ENCODE results near the gene RASD2. TPM values are rescaled to one million over a fixed set of nuclear protein-coding genes. Genes with fewer than 3 reads are reported as not detected.

The RASD2 gene
- total RNA-seq, 4 donors from 2014 or later, result 8.5 to 19.7 (median 13.9) TPM

GRCh38 chr22:35593071-35593890 lies 52.6 kb downstream of the RASD2 start:
- intact Hi-C loops (cut with DNase I; ENCODE audit: low total_unique reads), result no loop called here
- 20 to 45% methylated on average over 1 to 3 of the region's 3 CpGs for WGBS, 2 donors (ENCODE audit: low coverage in 1 of 2)
- no peaks in the 10 kb centered on the region for H3K9me3 ChIP-seq
- no peak overlapping the region for H3K4me3 ChIP-seq
- in situ Hi-C loops (cut with MboI; ENCODE audit: low pct_ligation_motif_present in 1 of 4, low pct_unique_long_range_greater_than_20kb in 1 of 4, low sequenced_read_pairs in 3 of 4), result no loop called here
- H3K27me3 ChIP-seq, result no peaks in the 10 kb centered on the region
- no peaks in the 10 kb centered on the region for H3K36me3 ChIP-seq
- TF ChIP-seq POLR2AphosphoS5 (IDR thresholded peaks at IDR 0.05), result no peak
- TF ChIP-seq POLR2A (IDR thresholded peaks at IDR 0.05), result no peak
- no peak for DNase-seq
- peaks cover 5 to 17% (median 5%) of the 10 kb centered on the region in 4 donors for H3K4me1 ChIP-seq
- peak overlapping the region; percentile 64 to 85 (median 72) for H3K27ac ChIP-seq

GRCh38 chr22:35593891-35594470 lies 53.4 kb downstream of the RASD2 start:
- H3K4me1 ChIP-seq, result peaks cover 5 to 17% (median 5%) of the 10 kb centered on the region in 4 donors
- no peaks in the 10 kb centered on the region for H3K36me3 ChIP-seq
- no peak for DNase-seq
- no peak for TF ChIP-seq POLR2AphosphoS5 (IDR thresholded peaks at IDR 0.05)
- no peak for TF ChIP-seq CTCF (IDR thresholded peaks at IDR 0.05)
- no peak for TF ChIP-seq POLR2A (IDR thresholded peaks at IDR 0.05)
- TF ChIP-seq EP300 (IDR thresholded peaks at IDR 0.05; ENCODE audit: low read depth), result no peak
- peak overlapping the region in 2 of 4 donors; percentile 77 to 85 for H3K27ac ChIP-seq
- WGBS, 2 donors (ENCODE audit: low coverage in 1 of 2), result 76% methylated on average over 14 of the region's 14 CpGs; no CpG with 5 or more reads in 1 of the 2 donors
- H3K9me3 ChIP-seq, result no peaks in the 10 kb centered on the region
- intact Hi-C loops (cut with DNase I; ENCODE audit: low total_unique reads), result no loop called here
- H3K27me3 ChIP-seq, result no peaks in the 10 kb centered on the region
- H3K4me3 ChIP-seq, result no peak overlapping the region
- in situ Hi-C loops (cut with MboI; ENCODE audit: low pct_ligation_motif_present in 1 of 4, low pct_unique_long_range_greater_than_20kb in 1 of 4, low sequenced_read_pairs in 3 of 4), result no loop called here

GRCh38 chr22:35594686-35595085 lies 54.1 kb downstream of the RASD2 start:
- TF ChIP-seq EP300 (IDR thresholded peaks at IDR 0.05; ENCODE audit: low read depth), result no peak
- TF ChIP-seq POLR2A (IDR thresholded peaks at IDR 0.05), result no peak
- TF ChIP-seq POLR2AphosphoS5 (IDR thresholded peaks at IDR 0.05), result no peak
- no peak for TF ChIP-seq CTCF (IDR thresholded peaks at IDR 0.05)
- Histone ChIP-seq H3K4me3 (no peak overlapping the region), H3K9me3 (no peaks in the 10 kb centered on the region), H3K36me3 (no peaks in the 10 kb centered on the region), H3K27me3 (no peaks in the 10 kb centered on the region), H3K4me1 (peaks cover 5 to 17% (median 5%) of the 10 kb centered on the region in 4 donors), H3K27ac (no peak overlapping the region)
- no peak for DNase-seq
- 82 to 100% methylated on average over 1 to 4 of the region's 5 CpGs for WGBS, 2 donors (ENCODE audit: low coverage in 1 of 2)
- in situ Hi-C loops (cut with MboI; ENCODE audit: low pct_ligation_motif_present in 1 of 4, low pct_unique_long_range_greater_than_20kb in 1 of 4, low sequenced_read_pairs in 3 of 4) (no loop called here), intact Hi-C loops (cut with DNase I; ENCODE audit: low total_unique reads) (no loop called here)

- intact Hi-C loops (cut with DNase I; ENCODE audit: low total_unique reads), result no loop called here
- Histone ChIP-seq H3K27me3 (no peaks in the 10 kb centered on the region), H3K9me3 (no peaks in the 10 kb centered on the region), H3K36me3 (no peaks in the 10 kb centered on the region), H3K27ac (peak overlapping the region in 2 of 4 donors; percentile 59 to 75), H3K4me1 (peaks cover 5 to 17% (median 5%) of the 10 kb centered on the region in 4 donors), H3K4me3 (no peak overlapping the region)
- WGBS, 2 donors (ENCODE audit: low coverage in 1 of 2), result 71 to 93% methylated on average over 2 to 7 of the region's 7 CpGs
- in situ Hi-C loops (cut with MboI; ENCODE audit: low pct_ligation_motif_present in 1 of 4, low pct_unique_long_range_greater_than_20kb in 1 of 4, low sequenced_read_pairs in 3 of 4), result no loop called here
- no peak for DNase-seq
- TF ChIP-seq EP300 (IDR thresholded peaks at IDR 0.05; ENCODE audit: low read depth) (no peak), POLR2AphosphoS5 (IDR thresholded peaks at IDR 0.05) (peak; percentile 52 to 75 (median 52)), CTCF (IDR thresholded peaks at IDR 0.05) (no peak), POLR2A (IDR thresholded peaks at IDR 0.05) (no peak)
These were observed 56.2 kb downstream of the RASD2 start for GRCh38 chr22:35596821-35597220.

Data from transverse colon (tissue), 4 donors.